ENCODE measurements around the gene CLIP2.
"Not testable (repeated sequence)": the region's sequence is repeated elsewhere in the genome, so short reads cannot be mapped to it uniquely, and the experiment has no call there.

The CLIP2 gene

GRCh38 chr7:74332373-74333176 lies 43.4 kb downstream of the CLIP2 start:
- DNase-seq (ENCODE audit: low read depth), result no peak

GRCh38 chr7:74334030-74334429 lies 44.8 kb downstream of the CLIP2 start:
- DNase-seq (ENCODE audit: low read depth), result no peak

DNA sequence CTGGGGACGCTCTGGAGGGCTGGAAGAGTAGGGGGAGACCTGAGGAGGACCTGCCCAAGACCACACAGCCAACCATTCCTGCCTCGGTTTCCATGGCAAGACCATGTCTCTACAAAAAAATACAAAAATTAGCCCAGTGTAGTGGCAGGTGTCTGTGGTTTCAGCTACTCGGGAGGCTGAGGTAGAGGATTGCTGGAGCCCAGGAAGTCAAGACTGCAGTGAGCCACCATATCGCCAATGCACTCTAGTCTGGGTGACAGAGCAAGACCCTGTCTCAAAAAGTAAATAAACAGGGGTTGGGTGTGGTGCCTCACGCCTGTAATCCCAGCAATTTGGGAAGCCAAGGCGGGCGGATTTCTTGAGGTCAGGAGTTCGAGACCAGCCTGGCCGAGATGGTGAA lies 48.7 kb downstream of the CLIP2 start:
- DNase-seq (ENCODE audit: low read depth), result no peak

- DNase-seq (ENCODE audit: low read depth), result no peak
Observed at GRCh38 chr7:74338366-74339108, 49.3 kb downstream of the CLIP2 start.

DNA sequence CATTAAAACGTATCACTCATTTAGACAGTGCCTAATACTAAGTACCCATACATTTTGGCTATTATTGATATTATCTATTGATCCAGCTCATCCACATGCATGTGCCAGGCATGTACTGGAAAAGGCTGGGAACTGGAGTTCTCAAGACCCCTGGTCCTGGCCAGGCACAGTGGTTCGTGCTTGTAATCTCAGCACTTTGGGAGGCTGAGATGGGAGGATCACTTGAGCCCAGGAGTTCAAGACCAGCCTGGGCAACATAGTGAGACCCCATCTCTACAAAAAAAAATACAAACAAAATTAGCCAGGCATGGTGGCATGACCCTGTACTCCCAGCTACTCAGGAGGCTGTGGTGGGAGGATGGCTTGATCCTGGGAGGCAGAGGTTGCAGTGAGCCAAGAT lies 50.4 kb downstream of the CLIP2 start:
- not testable (repeated sequence) for DNase-seq (ENCODE audit: low read depth)

- DNase-seq (ENCODE audit: low read depth), result no peak
Observed at GRCh38 chr7:74343281-74344131, 54.3 kb downstream of the CLIP2 start.

GRCh38 chr7:74344132-74344496 lies 54.9 kb downstream of the CLIP2 start:
- DNase-seq (ENCODE audit: low read depth), result no peak

GRCh38 chr7:74344786-74345185 lies 55.6 kb downstream of the CLIP2 start:
- no peak for DNase-seq (ENCODE audit: low read depth)

DNA sequence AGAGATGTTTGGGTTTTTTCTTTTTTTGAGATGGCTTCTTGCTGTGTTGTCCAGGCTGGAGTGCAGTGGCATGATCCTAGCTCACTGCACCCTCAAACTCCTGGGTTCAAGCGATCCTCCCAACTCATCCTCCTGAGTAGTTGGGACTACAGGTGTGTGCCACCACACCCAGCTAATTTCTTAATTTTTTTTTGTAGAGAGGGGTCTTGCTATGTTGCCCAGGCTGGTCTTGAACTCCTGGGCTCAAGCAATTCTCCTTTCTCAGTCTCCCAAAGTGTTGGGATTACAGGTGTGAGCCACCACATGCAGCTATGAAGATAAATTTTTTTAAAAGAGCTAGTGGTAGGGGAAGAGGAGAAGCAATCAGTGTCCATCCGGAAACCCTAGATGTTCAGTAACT lies 56.8 kb downstream of the CLIP2 start:
- DNase-seq (ENCODE audit: low read depth), result no peak

DNA sequence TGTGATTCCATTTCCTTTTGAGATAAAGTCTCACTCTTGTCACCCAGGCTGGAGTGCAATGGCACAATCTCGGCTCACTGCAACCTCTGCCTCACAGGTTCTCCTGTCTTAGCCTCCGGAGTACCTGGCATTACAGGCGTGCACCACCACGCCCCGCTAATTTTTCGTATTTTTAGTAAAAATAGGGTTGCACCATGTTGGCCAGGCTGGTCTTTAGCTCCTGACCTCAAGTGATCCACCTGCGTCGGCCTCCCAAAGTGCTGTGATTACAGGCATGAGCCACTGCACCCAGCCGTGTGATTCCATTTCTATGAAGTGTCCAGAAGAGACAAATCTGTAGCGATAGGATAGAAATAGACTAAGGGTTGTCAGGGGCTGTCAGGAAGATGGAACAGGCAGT lies 60.4 kb downstream of the CLIP2 start:
- DNase-seq (ENCODE audit: low read depth), result no peak

DNA sequence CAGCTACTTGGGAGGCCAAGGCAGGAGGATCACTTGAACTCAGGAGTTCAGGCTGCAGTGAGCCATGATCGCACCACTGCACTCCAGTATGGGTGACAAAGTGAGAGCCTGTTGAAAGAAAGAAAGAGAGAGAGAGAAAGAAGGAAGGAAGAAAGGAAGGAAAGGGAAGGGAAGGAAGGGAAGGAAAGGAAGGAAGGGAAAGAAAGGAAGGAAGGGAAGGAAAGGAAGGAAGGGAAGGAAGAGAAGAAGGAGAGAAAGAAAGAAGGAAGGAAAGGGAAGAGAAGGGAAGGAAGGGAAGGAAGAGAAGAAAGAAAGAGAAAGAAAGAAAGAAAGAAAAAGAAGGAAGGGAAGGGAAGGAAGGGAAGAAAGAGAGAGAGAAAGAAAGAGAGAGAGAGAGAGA lies 61.5 kb downstream of the CLIP2 start:
- no peak for DNase-seq (ENCODE audit: low read depth)

DNA sequence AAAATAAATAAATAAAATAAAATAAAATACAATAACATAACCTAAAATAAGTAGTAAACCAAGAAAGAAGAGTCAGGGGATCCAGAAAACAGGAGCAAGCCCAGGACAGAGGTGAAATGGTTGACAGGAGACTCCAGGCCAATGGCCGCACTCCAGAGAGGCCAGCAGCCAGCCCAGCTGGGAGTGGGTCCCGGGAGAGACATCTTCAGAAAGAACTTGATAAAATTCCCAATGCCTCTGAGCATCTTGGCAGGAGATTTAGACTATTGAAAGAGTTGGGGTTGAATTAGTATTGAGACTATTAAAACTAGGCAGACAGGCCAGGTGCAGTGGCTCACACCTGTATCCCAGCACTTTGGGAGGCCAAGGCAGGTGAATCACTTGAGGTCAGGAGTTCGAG lies 62.6 kb downstream of the CLIP2 start:
- no peak for DNase-seq (ENCODE audit: low read depth)

GRCh38 chr7:74352551-74353138 lies 63.4 kb downstream of the CLIP2 start:
- not testable (repeated sequence) for DNase-seq (ENCODE audit: low read depth)

DNA sequence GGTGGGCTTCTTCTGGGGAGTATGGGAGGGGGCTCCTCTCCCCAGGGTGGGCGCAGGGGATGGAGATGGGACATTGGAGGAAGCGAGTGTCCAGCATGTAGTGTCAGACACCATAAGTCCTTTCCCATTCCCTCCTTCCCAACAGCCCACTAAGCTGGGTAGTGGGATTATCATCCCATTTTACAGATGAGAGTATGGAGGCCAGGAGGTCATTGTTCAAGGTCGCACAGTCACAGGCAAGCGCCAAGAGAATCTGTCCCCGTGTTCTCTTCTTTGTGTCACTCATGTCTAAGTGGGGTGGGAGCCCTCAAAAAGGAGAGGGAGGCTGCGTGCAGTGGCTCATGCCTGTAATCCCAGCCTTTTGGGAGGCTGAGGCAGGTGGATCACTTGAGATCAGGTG lies 64.8 kb downstream of the CLIP2 start:
- no peak for DNase-seq (ENCODE audit: low read depth)

GRCh38 chr7:74355091-74355490 lies 65.9 kb downstream of the CLIP2 start:
- DNase-seq (ENCODE audit: low read depth), result no peak

GRCh38 chr7:74356589-74357315 lies 67.5 kb downstream of the CLIP2 start:
- no peak for DNase-seq (ENCODE audit: low read depth)

GRCh38 chr7:74360008-74360407 lies 70.8 kb downstream of the CLIP2 start:
- no peak for DNase-seq (ENCODE audit: low read depth)

DNA sequence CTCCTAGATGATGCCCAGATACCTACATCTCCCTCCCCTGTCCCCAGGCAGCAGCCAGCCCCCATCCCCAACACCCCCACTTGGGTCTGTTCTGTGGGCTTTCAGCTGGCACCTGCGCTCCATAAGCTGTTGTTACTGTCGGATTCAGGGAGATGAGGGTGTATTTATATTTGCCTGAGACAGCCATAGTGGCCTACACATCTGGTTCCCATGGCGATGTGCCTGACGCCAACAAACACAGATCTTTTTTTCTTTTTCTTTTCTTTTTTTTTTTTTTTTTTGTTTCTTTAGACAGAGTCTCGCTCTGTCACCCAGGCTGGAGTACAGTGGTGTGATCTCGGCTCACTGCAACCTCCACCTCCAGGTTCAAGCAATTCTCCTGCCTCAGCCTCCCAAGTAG lies 73.1 kb downstream of the CLIP2 start:
- DNase-seq (ENCODE audit: low read depth), result no peak

DNA sequence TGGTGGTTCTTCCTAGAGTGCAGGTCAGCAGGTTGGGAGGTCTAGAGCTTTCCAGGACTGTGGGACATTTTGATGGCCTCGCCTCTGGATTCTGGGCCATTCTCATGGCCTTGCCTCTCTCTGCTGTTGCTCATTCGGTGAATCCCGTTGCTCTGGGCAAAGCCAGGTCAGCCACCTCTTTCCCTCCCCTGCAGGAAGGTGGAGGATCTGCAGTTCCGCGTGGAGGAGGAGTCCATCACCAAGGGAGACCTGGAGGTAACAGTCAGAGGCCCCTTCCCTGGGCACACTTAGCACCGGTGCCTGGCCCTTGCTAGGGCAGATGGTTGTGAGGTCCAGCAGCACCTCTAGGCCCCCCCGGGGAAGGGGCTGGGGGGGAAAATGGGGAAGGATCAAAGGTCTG lies 74.9 kb downstream of the CLIP2 start:
- no peak for DNase-seq (ENCODE audit: low read depth)

DNA sequence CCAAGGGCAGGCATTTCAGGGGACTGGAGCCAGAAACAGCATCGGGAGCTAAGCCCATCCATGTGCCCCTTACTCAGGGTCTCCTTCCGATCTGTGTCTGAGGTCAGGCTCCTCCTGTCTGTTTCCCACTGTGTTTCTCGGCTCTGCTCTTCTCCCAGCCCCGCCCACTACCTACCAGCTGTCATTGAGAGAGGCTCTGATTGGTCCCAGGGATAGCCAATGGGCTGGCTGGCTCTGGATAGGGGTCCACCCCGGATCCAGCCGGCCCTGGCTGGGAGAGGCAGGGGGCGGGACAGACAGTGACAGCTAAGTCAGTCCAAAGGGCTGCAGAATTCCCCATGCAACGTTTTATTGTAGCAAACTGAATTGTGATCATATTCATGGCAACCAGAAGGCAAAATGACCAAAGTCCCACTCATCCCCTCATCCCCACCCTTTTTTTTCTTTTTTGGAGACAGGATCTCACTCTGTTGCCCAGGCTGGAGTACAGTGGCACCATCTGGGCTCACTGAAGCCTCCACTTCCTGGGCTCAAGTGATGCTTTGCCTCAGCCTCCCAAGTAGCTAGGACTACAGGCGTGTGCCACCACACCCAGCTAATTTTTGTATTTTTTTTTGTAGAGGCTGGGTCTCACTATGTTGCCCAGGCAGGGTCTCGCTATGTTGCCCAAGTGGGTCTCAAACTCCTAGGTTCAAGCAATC lies 76.3 kb downstream of the CLIP2 start:
- no peak for DNase-seq (ENCODE audit: low read depth)

Measured in stimulated activated CD8-positive, alpha-beta memory T cell treated with anti-CD3 and anti-CD28 coated beads, Interleukin-15, amount 100 ng/mL, for 24 hours (primary cell).